ENCODE measurements around the gene DSG1. TPM values are rescaled to one million over a fixed set of nuclear protein-coding genes. Genes with fewer than 3 reads are reported as not detected.

The DSG1 gene
- total and polyA plus RNA-seq, 5 donors from 2014 or later, result not detected

DNA sequence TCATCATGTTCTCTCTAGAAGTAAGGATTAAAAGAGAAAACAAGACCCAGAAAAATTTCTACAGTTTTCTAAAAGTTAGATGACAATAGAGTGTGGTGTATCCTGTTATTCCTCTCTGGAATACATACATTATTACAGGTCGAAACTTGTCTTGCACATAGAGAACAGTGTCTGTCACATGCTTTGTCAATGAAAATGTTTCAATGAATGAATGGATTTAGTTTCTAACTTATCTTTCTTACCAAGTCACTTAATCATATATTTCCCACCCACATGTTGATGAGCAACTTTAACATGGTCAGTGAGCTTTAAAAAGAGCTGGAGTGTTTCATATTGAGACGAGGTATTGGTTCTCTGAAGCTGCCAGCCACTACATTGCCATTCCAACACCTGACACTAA lies 63.0 kb downstream of the DSG1 start:
- H3K4me1 Mint-ChIP-seq, result no peaks in the 10 kb centered on the region
- H3K27ac ChIP-seq (ENCODE audit: insufficient read depth, low read length, poor library complexity, severe bottlenecking), result no peak overlapping the region
- no peak overlapping the region for H3K4me3 Mint-ChIP-seq
- no peaks in the 10 kb centered on the region for H3K9me3 ChIP-seq (ENCODE audit: control insufficient read depth in 2 of 2, low read length in 2 of 2)
- no peak for DNase-seq
- H3K27ac Mint-ChIP-seq, result no peak overlapping the region
- H3K27me3 Mint-ChIP-seq, result no peaks in the 10 kb centered on the region
- H3K4me1 ChIP-seq (ENCODE audit: control insufficient read depth, insufficient read depth, low read length, poor library complexity, severe bottlenecking), result no peaks in the 10 kb centered on the region
- H3K9me3 Mint-ChIP-seq, result peaks cover 0 to 15% (median 0%) of the 10 kb centered on the region in 7 donors
- H3K36me3 ChIP-seq (ENCODE audit: control insufficient read depth, insufficient read depth, low read length), result no peaks in the 10 kb centered on the region
- no peaks in the 10 kb centered on the region for H3K27me3 ChIP-seq (ENCODE audit: control insufficient read depth, insufficient read depth, low read length)
- no peaks in the 10 kb centered on the region for H3K36me3 Mint-ChIP-seq
- no peak overlapping the region for H3K4me3 ChIP-seq (ENCODE audit: low read depth, low read length)
- no peak for ATAC-seq (ENCODE audit: low read depth in 2 of 2)

DNA sequence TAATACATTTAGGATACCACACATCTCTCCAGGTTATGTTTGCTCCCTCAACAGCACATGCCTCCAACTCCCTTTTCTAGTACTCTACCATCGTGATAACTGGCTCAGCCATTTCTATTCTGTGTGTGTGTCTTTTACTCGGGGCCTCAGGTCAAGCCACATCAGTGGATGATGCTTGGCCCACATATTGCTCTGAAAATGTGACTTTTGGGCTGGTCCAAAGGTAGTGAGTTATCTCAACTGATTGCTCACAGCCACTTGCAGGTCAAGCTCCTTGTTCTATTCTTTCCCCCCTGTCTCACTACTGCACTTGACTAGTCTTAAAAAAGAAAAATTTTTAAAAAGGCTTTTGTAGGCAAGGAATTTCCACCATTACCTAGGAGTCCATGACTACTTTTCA lies 64.1 kb downstream of the DSG1 start:
- H3K27ac ChIP-seq (ENCODE audit: insufficient read depth, low read length, poor library complexity, severe bottlenecking), result no peak overlapping the region
- Mint-ChIP-seq H3K27me3 (no peaks in the 10 kb centered on the region), H3K27ac (no peak overlapping the region), H3K4me3 (no peak overlapping the region), H3K4me1 (no peaks in the 10 kb centered on the region), H3K9me3 (peaks cover 0 to 15% (median 0%) of the 10 kb centered on the region in 7 donors), H3K36me3 (no peaks in the 10 kb centered on the region)
- no peak for DNase-seq
- H3K4me1 ChIP-seq (ENCODE audit: control insufficient read depth, insufficient read depth, low read length, poor library complexity, severe bottlenecking), result no peaks in the 10 kb centered on the region
- H3K27me3 ChIP-seq (ENCODE audit: control insufficient read depth, insufficient read depth, low read length), result no peaks in the 10 kb centered on the region
- H3K36me3 ChIP-seq (ENCODE audit: control insufficient read depth, insufficient read depth, low read length), result no peaks in the 10 kb centered on the region
- no peak for ATAC-seq (ENCODE audit: low read depth in 2 of 2)
- H3K4me3 ChIP-seq (ENCODE audit: low read depth, low read length), result no peak overlapping the region
- no peaks in the 10 kb centered on the region for H3K9me3 ChIP-seq (ENCODE audit: control insufficient read depth in 2 of 2, low read length in 2 of 2)

DNA sequence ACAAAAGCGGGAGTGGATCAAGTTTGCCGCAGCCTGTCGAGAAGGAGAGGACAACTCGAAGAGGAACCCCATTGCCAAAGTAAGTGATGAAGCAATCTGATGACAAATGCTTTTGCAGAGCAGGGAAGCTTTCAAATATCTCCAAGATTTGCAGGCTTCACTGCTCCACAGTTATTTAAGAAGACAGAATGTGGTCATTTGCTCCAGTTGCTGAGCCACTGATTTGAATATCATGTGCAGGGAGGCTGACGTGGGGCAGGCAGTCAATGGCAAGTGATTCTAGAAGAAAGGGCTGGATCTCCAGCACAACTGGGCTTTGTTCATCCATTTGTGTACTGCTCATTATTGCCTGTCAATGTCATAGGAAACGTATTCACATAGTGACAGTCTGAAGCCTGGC lies 68.8 kb downstream of the DSG1 start:
- H3K9me3 Mint-ChIP-seq, result peaks cover 0 to 3% (median 1%) of the 10 kb centered on the region in 7 donors
- H3K36me3 ChIP-seq (ENCODE audit: control insufficient read depth, insufficient read depth, low read length), result no peaks in the 10 kb centered on the region
- no peaks in the 10 kb centered on the region for H3K27me3 Mint-ChIP-seq
- ATAC-seq (ENCODE audit: low read depth in 2 of 2) (no peak), DNase-seq (no peak)
- no peaks in the 10 kb centered on the region for H3K36me3 Mint-ChIP-seq
- no peaks in the 10 kb centered on the region for H3K27me3 ChIP-seq (ENCODE audit: control insufficient read depth, insufficient read depth, low read length)
- H3K27ac Mint-ChIP-seq, result no peak overlapping the region
- H3K4me3 ChIP-seq (ENCODE audit: low read depth, low read length), result no peak overlapping the region
- H3K27ac ChIP-seq (ENCODE audit: insufficient read depth, low read length, poor library complexity, severe bottlenecking), result no peak overlapping the region
- no peaks in the 10 kb centered on the region for H3K9me3 ChIP-seq (ENCODE audit: control insufficient read depth in 2 of 2, low read length in 2 of 2)
- no peaks in the 10 kb centered on the region for H3K4me1 ChIP-seq (ENCODE audit: control insufficient read depth, insufficient read depth, low read length, poor library complexity, severe bottlenecking)
- no peak overlapping the region for H3K4me3 Mint-ChIP-seq
- no peaks in the 10 kb centered on the region for H3K4me1 Mint-ChIP-seq

DNA sequence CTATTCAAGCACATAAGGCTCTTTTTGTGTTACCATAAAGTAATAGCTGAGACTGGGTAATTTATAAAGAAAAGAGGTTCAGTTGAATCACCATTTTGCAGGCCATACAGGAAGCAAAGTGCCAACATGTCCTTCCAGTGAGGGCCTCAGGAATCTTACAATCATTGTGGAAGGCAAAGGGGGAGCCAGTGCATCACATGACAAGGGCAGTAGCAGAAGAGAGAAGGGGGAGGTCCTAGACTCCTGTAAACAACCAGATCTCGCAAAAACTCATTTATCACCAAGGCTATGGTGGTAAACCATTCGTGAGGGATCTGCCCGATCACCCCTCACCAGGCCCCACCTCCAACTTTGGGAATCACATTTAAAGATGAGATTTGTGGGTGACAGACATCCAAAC lies 75.3 kb downstream of the DSG1 start:
- H3K4me1 ChIP-seq (ENCODE audit: control insufficient read depth, insufficient read depth, low read length, poor library complexity, severe bottlenecking), result no peaks in the 10 kb centered on the region
- no peak overlapping the region for H3K4me3 Mint-ChIP-seq

DNA sequence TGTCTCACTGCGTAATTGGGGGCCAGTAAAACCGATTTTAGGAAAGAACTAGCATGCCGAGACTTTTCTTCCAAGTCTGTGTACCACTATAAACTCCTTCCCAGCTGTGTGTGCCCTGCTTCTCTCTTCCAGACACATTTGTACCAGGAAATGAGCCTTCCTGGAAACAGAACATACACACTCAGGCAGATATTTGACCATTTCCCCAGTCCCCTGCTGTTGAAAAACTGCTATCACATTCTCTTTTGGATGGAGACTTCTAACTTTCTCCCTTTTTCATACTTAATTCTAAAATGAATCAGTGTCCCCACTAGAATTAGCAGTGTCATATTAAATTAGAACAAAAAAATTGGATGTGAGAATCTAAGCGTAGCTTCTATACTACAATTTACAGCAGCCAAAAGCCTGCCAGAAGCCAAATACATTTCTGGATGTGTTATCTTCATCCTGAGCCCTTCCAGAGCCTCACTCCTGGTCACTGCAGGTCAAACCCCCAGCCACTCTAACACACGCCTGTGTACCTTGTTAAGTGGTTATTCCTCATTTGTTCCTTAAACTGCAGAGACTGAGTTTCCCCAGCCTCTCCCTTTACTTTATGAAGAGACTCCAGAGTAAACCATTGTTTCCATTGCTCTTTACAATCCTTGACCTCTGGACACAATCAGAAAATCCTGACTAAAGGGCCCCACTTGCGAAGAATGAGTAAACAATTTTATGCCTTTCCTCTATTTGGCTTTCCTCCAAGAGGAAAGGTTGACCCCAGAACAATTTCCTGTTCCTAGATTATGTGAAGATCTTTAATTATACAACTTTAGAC lies 79.0 kb downstream of the DSG1 start:
- Histone ChIP-seq H3K4me1 (ENCODE audit: control insufficient read depth, insufficient read depth, low read length, poor library complexity, severe bottlenecking) (no peaks in the 10 kb centered on the region), H3K9me3 (ENCODE audit: control insufficient read depth in 2 of 2, low read length in 2 of 2) (no peaks in the 10 kb centered on the region), H3K27me3 (ENCODE audit: control insufficient read depth, insufficient read depth, low read length) (no peaks in the 10 kb centered on the region), H3K27ac (ENCODE audit: insufficient read depth, low read length, poor library complexity, severe bottlenecking) (no peak overlapping the region), H3K4me3 (ENCODE audit: low read depth, low read length) (no peak overlapping the region), H3K36me3 (ENCODE audit: control insufficient read depth, insufficient read depth, low read length) (no peaks in the 10 kb centered on the region)
- H3K27ac Mint-ChIP-seq, result no peak overlapping the region
- H3K4me1 Mint-ChIP-seq, result no peaks in the 10 kb centered on the region
- no peak for ATAC-seq (ENCODE audit: low read depth in 2 of 2)
- H3K9me3 Mint-ChIP-seq, result peaks cover 0 to 4% (median 0%) of the 10 kb centered on the region in 7 donors
- no peak overlapping the region for H3K4me3 Mint-ChIP-seq
- no peak for DNase-seq
- H3K27me3 Mint-ChIP-seq, result no peaks in the 10 kb centered on the region
- no peaks in the 10 kb centered on the region for H3K36me3 Mint-ChIP-seq

More for the DNA sequence above, 75.3 kb downstream of the DSG1 start:
- no peaks in the 10 kb centered on the region for H3K9me3 ChIP-seq (ENCODE audit: control insufficient read depth in 2 of 2, low read length in 2 of 2)
- no peak for DNase-seq
- H3K9me3 Mint-ChIP-seq, result peaks cover 0 to 4% (median 1%) of the 10 kb centered on the region in 7 donors
- H3K27me3 Mint-ChIP-seq, result no peaks in the 10 kb centered on the region
- no peak overlapping the region for H3K27ac Mint-ChIP-seq
- H3K27ac ChIP-seq (ENCODE audit: insufficient read depth, low read length, poor library complexity, severe bottlenecking), result no peak overlapping the region
- H3K27me3 ChIP-seq (ENCODE audit: control insufficient read depth, insufficient read depth, low read length), result no peaks in the 10 kb centered on the region
- H3K36me3 ChIP-seq (ENCODE audit: control insufficient read depth, insufficient read depth, low read length), result no peaks in the 10 kb centered on the region
- H3K4me1 Mint-ChIP-seq, result no peaks in the 10 kb centered on the region
- H3K36me3 Mint-ChIP-seq, result no peaks in the 10 kb centered on the region
- no peak overlapping the region for H3K4me3 ChIP-seq (ENCODE audit: low read depth, low read length)
- no peak for ATAC-seq (ENCODE audit: low read depth in 2 of 2)

DNA sequence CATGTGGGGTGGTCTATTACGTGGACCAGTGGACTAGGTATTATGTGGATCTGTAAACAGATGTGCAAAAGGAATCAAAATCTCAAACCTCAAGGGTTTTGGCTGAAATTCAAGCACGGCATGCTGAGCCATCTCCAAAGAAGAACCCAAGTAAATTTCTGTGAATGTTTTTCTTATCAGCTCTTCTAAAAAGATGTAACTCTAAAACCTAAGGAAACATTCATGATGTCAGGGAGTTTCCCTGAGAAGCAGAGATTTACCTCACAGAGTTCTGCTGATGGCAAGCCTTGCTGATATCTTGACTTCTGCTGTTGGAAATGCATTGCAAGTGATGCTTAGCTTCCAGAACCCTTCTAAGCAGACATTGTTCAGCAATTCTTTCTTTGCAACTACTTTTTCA lies 80.2 kb downstream of the DSG1 start:
- no peaks in the 10 kb centered on the region for H3K36me3 ChIP-seq (ENCODE audit: control insufficient read depth, insufficient read depth, low read length)
- H3K27ac ChIP-seq (ENCODE audit: insufficient read depth, low read length, poor library complexity, severe bottlenecking), result no peak overlapping the region
- H3K4me3 ChIP-seq (ENCODE audit: low read depth, low read length), result no peak overlapping the region
- H3K9me3 ChIP-seq (ENCODE audit: control insufficient read depth in 2 of 2, low read length in 2 of 2), result no peaks in the 10 kb centered on the region
- DNase-seq (no peak), ATAC-seq (ENCODE audit: low read depth in 2 of 2) (no peak)
- no peaks in the 10 kb centered on the region for H3K4me1 ChIP-seq (ENCODE audit: control insufficient read depth, insufficient read depth, low read length, poor library complexity, severe bottlenecking)
- Mint-ChIP-seq H3K36me3 (no peaks in the 10 kb centered on the region), H3K27ac (no peak overlapping the region), H3K27me3 (no peaks in the 10 kb centered on the region), H3K9me3 (peaks cover 0 to 4% (median 0%) of the 10 kb centered on the region in 7 donors), H3K4me3 (no peak overlapping the region), H3K4me1 (no peaks in the 10 kb centered on the region)
- no peaks in the 10 kb centered on the region for H3K27me3 ChIP-seq (ENCODE audit: control insufficient read depth, insufficient read depth, low read length)

DNA sequence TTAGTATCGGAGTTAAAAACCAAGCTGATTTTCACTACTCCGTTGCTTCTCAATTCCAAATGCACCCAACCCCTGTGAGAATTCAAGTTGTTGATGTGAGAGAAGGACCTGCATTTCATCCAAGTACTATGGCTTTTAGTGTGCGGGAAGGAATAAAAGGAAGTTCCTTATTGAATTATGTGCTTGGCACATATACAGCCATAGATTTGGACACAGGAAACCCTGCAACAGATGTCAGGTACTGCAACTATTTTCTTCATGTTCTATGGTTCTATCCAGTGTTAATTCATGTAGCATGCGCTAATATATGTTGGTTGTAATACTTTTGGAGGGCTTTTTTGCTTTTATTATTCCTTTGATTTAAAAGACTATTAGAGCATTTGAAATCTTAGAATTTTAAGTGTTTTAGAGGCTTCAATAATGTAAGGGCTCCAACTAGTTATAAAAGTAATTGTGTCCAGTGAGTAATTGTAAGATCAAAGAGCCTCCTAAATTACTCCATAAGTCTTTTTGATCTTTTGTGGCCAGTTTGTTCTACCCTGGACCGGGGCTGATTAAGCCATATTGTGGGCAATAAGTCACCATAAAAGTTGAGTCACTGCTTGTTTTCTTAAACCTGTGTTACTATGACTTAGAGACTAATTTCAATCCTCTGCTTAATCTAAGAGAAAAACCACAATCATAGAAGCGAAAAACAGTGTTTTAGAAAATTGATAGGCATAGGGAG lies 81.5 kb downstream of the DSG1 start:
- Histone ChIP-seq H3K4me1 (ENCODE audit: control insufficient read depth, insufficient read depth, low read length, poor library complexity, severe bottlenecking) (no peaks in the 10 kb centered on the region), H3K4me3 (ENCODE audit: low read depth, low read length) (no peak overlapping the region), H3K9me3 (ENCODE audit: control insufficient read depth in 2 of 2, low read length in 2 of 2) (no peaks in the 10 kb centered on the region), H3K27ac (ENCODE audit: insufficient read depth, low read length, poor library complexity, severe bottlenecking) (no peak overlapping the region), H3K27me3 (ENCODE audit: control insufficient read depth, insufficient read depth, low read length) (no peaks in the 10 kb centered on the region), H3K36me3 (ENCODE audit: control insufficient read depth, insufficient read depth, low read length) (no peaks in the 10 kb centered on the region)
- Mint-ChIP-seq H3K27me3 (no peaks in the 10 kb centered on the region), H3K4me3 (no peak overlapping the region), H3K36me3 (no peaks in the 10 kb centered on the region), H3K9me3 (peaks cover 0 to 4% (median 0%) of the 10 kb centered on the region in 7 donors), H3K27ac (no peak overlapping the region), H3K4me1 (no peaks in the 10 kb centered on the region)
- DNase-seq (no peak), ATAC-seq (ENCODE audit: low read depth in 2 of 2) (no peak)
